ENCODE measurements around the gene BCAS3.

BCAS3 gene

GRCh38 chr17:61409301-61410112 is 731.9 kb downstream of the BCAS3 start:
- DNase-seq (ENCODE audit: low spot score), result peak; percentile 93

GRCh38 chr17:61410141-61411010 is 732.7 kb downstream of the BCAS3 start:
- no peak for DNase-seq (ENCODE audit: low spot score)

- no peak for DNase-seq (ENCODE audit: low spot score)
Observed at GRCh38 chr17:61411011-61411260, 733.3 kb downstream of the BCAS3 start.

GRCh38 chr17:61411261-61412142 is 733.9 kb downstream of the BCAS3 start:
- peak; percentile 68 for DNase-seq (ENCODE audit: low spot score)

GRCh38 chr17:61412143-61412859 is 734.6 kb downstream of the BCAS3 start:
- DNase-seq (ENCODE audit: low spot score), result peak; percentile 95

GRCh38 chr17:61412860-61413660 is 735.4 kb downstream of the BCAS3 start:
- no peak for DNase-seq (ENCODE audit: low spot score)

GRCh38 chr17:61413661-61414126 is 736.0 kb downstream of the BCAS3 start:
- DNase-seq (ENCODE audit: low spot score), result no peak

GRCh38 chr17:61414141-61414935 is 736.7 kb downstream of the BCAS3 start:
- DNase-seq (ENCODE audit: low spot score), result no peak

- no peak for DNase-seq (ENCODE audit: low spot score)
Observed at GRCh38 chr17:61414936-61415251, 737.2 kb downstream of the BCAS3 start.

GRCh38 chr17:61415374-61416210 is 737.9 kb downstream of the BCAS3 start:
- DNase-seq (ENCODE audit: low spot score), result no peak

- no peak for DNase-seq (ENCODE audit: low spot score)
Observed at GRCh38 chr17:61416211-61416539, 738.5 kb downstream of the BCAS3 start.

GRCh38 chr17:61416540-61417363 is 739.1 kb downstream of the BCAS3 start:
- peak; percentile 95 for DNase-seq (ENCODE audit: low spot score)

GRCh38 chr17:61418449-61418848 is 740.8 kb downstream of the BCAS3 start:
- no peak for DNase-seq (ENCODE audit: low spot score)

- no peak for DNase-seq (ENCODE audit: low spot score)
Observed at GRCh38 chr17:61419496-61420046, 741.9 kb downstream of the BCAS3 start.

- DNase-seq (ENCODE audit: low spot score), result no peak
Observed at GRCh38 chr17:61420052-61420451, 742.4 kb downstream of the BCAS3 start.

- no peak for DNase-seq (ENCODE audit: low spot score)
Observed at GRCh38 chr17:61420745-61421398, 743.2 kb downstream of the BCAS3 start.

GRCh38 chr17:61421460-61421859 is 743.8 kb downstream of the BCAS3 start:
- no peak for DNase-seq (ENCODE audit: low spot score)
